H1 (cell line): ENCODE results near the gene SYNPO. TPM values are rescaled to one million over a fixed set of nuclear protein-coding genes. Genes with fewer than 3 reads are reported as not detected.

Source experiments
- CTCF ChIA-PET: fragments of 300-600 bp; sonication (Branson Sonifier 250); formaldehyde crosslinking; loops from one replicate; lab custom pipeline; 2021; ENCODE audit not compliant: partially characterized antibody; lab: Charles Lee
- POLR2A ChIA-PET: fragments of 300-600 bp; sonication (Branson Sonifier 250); formaldehyde crosslinking; loops from one replicate; lab custom pipeline; 2021; ENCODE audit warnings: inconsistent platforms; ENCODE audit not compliant: partially characterized antibody; lab: Charles Lee
- DNase-seq, 2 experiments: peaks; one replicate each; pipeline versions ENCODE4 v3.0.0 to v3.0.0-alpha.2; 2010 to 2022; ENCODE audit warnings: low spot score in 2 of 2, low read depth in 1 of 2, mixed read lengths in 1 of 2
- FAIRE-seq: peaks from 2 replicates; lab custom pipeline; 2011; peaks lifted over from hg19 to GRCh38; lab: Jason Lieb, UNC
- H2AFZ ChIP-seq: 2 replicates; pipeline ENCODE4 v1.8.1; 2012; ENCODE audit warnings: low read length, inconsistent platforms
- H2AK5ac ChIP-seq: 2 replicates; pipeline ENCODE4 v1.6.1; 2013; ENCODE audit warnings: low read depth, low read length
- H2BK120ac ChIP-seq: replicated peaks from 2 replicates; pipeline ENCODE3; 2013; ENCODE audit warnings: low read depth, low read length, inconsistent platforms
- H2BK12ac ChIP-seq: 2 replicates; pipeline ENCODE4 v1.6.1; 2013; ENCODE audit warnings: low read depth, low read length
- H2BK15ac ChIP-seq: 2 replicates; pipeline ENCODE4 v1.6.1; 2013; ENCODE audit warnings: low read length
- H2BK20ac ChIP-seq: 2 replicates; pipeline ENCODE4 v1.6.1; 2013; ENCODE audit warnings: low read length
- H2BK5ac ChIP-seq: 2 replicates; pipeline ENCODE4 v1.6.1; 2013; ENCODE audit warnings: low read depth, low read length
- H3K14ac ChIP-seq: 2 replicates; pipeline ENCODE4 v1.6.1; 2013; ENCODE audit warnings: inconsistent platforms; ENCODE audit not compliant: insufficient read length
- H3K18ac ChIP-seq: 2 replicates; pipeline ENCODE4 v1.6.1; 2013; ENCODE audit warnings: low read length; ENCODE audit errors: extremely low read depth
- H3K23ac ChIP-seq: 2 replicates; pipeline ENCODE4 v1.6.1; 2013; ENCODE audit warnings: inconsistent platforms; ENCODE audit not compliant: insufficient read length
- H3K23me2 ChIP-seq: 2 replicates; pipeline ENCODE4 v1.6.1; 2013; ENCODE audit warnings: low read depth, low read length
- H3K27ac ChIP-seq: 2 replicates; pipeline ENCODE4 v1.6.1; 2011; ENCODE audit warnings: low read depth, low read length, inconsistent platforms
- H3K27me3 ChIP-seq, 4 experiments: replicated peaks in 1 of 4; 1 replicate in 1 of 4; 2 replicates in 3 of 4; pipeline versions ENCODE4 v1.6.1 to v1.8.1; 2011 to 2013; ENCODE audit warnings: low read length in 3 of 4, mild to moderate bottlenecking in 3 of 4, inconsistent platforms in 2 of 4, mixed read lengths in 2 of 4, moderate library complexity in 1 of 4; ENCODE audit not compliant: control insufficient read depth in 3 of 4, insufficient read depth in 3 of 4; ENCODE audit errors: extremely low read depth in 1 of 4
- H3K36me3 ChIP-seq, 4 experiments: 2 replicates each; pipeline versions ENCODE4 v1.6.1 to v1.8.1; 2011 to 2013; ENCODE audit warnings: mild to moderate bottlenecking in 4 of 4, low read length in 3 of 4, moderate library complexity in 2 of 4, control low read depth in 1 of 4, inconsistent platforms in 1 of 4; ENCODE audit not compliant: insufficient read depth in 4 of 4, control insufficient read depth in 2 of 4
- H3K4ac ChIP-seq: replicated peaks from 2 replicates; pipeline ENCODE3; 2013; ENCODE audit warnings: low read length, low read depth, mixed read lengths, inconsistent platforms; ENCODE audit not compliant: insufficient read length
- H3K4me1 ChIP-seq, 4 experiments: replicated peaks in 1 of 4; 1 replicate in 1 of 4; 2 replicates in 3 of 4; pipeline versions ENCODE4 v1.6.1 to v1.8.1; 2011 to 2013; ENCODE audit warnings: low read length in 3 of 4, inconsistent platforms in 2 of 4, mixed read lengths in 1 of 4; ENCODE audit not compliant: insufficient read depth in 4 of 4, control insufficient read depth in 3 of 4
- H3K4me2 ChIP-seq, 2 experiments: 2 replicates each; pipeline versions ENCODE4 v1.6.1 to v1.8.1; 2011 to 2013; ENCODE audit warnings: low read depth in 2 of 2, low read length in 2 of 2, control low read depth in 1 of 2, inconsistent platforms in 1 of 2, mild to moderate bottlenecking in 1 of 2; ENCODE audit not compliant: insufficient read depth in 1 of 2
- H3K4me3 ChIP-seq, 4 experiments: fragments of 200-600, 300-600 bp in 1 of 4; sonication (generic), shearing (Covaris generic), sonication (Bioruptor Twin) in 1 of 4; 2 replicates each; pipeline versions ENCODE4 v1.5.1 to v1.8.1; 2011 to 2016; ENCODE audit warnings: low read length in 4 of 4, low read depth in 3 of 4, control low read depth in 2 of 4, inconsistent platforms in 2 of 4, mild to moderate bottlenecking in 2 of 4, mixed read lengths in 1 of 4, moderate library complexity in 1 of 4; ENCODE audit not compliant: insufficient read depth in 2 of 4; ENCODE audit errors: extremely low read depth in 1 of 4
- H3K56ac ChIP-seq: replicated peaks from 2 replicates; pipeline ENCODE3; 2013; ENCODE audit warnings: low read depth, mild to moderate bottlenecking, mixed read lengths, low read length, inconsistent platforms; ENCODE audit not compliant: insufficient read length
- H3K79me1 ChIP-seq: 2 replicates; pipeline ENCODE4 v1.6.1; 2013; ENCODE audit warnings: low read depth, low read length, control low read depth
- H3K79me2 ChIP-seq, 2 experiments: 2 replicates each; pipeline versions ENCODE4 v1.6.1 to v1.8.1; 2012 to 2013; ENCODE audit warnings: low read length in 2 of 2, mild to moderate bottlenecking in 2 of 2, inconsistent platforms in 1 of 2; ENCODE audit not compliant: insufficient read depth in 2 of 2, control insufficient read depth in 1 of 2
- H3K9ac ChIP-seq, 4 experiments: replicated peaks in 1 of 4; 1 replicate in 1 of 4; 2 replicates in 3 of 4; pipeline versions ENCODE4 v1.6.1 to v1.8.1; 2011 to 2013; ENCODE audit warnings: low read depth in 3 of 4, low read length in 3 of 4, control low read depth in 2 of 4, mild to moderate bottlenecking in 2 of 4, moderate library complexity in 2 of 4, inconsistent platforms in 1 of 4; ENCODE audit errors: extremely low read depth in 1 of 4
- H3K9me3 ChIP-seq, 2 experiments: 2 replicates each; pipeline versions ENCODE4 v1.6.1 to v1.8.1; 2012 to 2013; ENCODE audit warnings: mild to moderate bottlenecking in 2 of 2, moderate library complexity in 2 of 2, control low read depth in 1 of 2, inconsistent platforms in 1 of 2, low read depth in 1 of 2, low read length in 1 of 2, mixed read lengths in 1 of 2; ENCODE audit not compliant: insufficient read depth in 2 of 2
- H4K20me1 ChIP-seq, 2 experiments: replicated peaks in 1 of 2; 2 replicates each; pipeline versions ENCODE3 to v1.8.1; 2011 to 2013; ENCODE audit warnings: inconsistent platforms in 2 of 2, low read length in 2 of 2, mild to moderate bottlenecking in 1 of 2; ENCODE audit not compliant: insufficient read depth in 2 of 2, control insufficient read depth in 1 of 2
- H4K5ac ChIP-seq: 2 replicates; pipeline ENCODE4 v1.6.1; 2013; ENCODE audit warnings: low read length, low read depth, mixed read lengths, inconsistent platforms; ENCODE audit not compliant: insufficient read length
- H4K8ac ChIP-seq: 2 replicates; pipeline ENCODE4 v1.8.0; 2013; ENCODE audit warnings: mild to moderate bottlenecking, moderate library complexity, low read length, inconsistent platforms; ENCODE audit not compliant: insufficient read depth; ENCODE audit errors: extremely low read depth
- H4K91ac ChIP-seq: replicated peaks from 2 replicates; pipeline ENCODE3; 2013; ENCODE audit warnings: low read length, mixed read lengths, inconsistent platforms; ENCODE audit not compliant: insufficient read length
- ASH2L ChIP-seq: fragments of 200-600, 300-600 bp; sonication (generic); IDR thresholded peaks from one replicate; pipeline ENCODE4 v1.7.1; 2017; ENCODE audit warnings: low read length
- KDM1A ChIP-seq: fragments of 200-600, 300-600 bp; sonication (generic); IDR thresholded peaks from 2 replicates; pipeline ENCODE4 v1.7.1; 2016; ENCODE audit warnings: mild to moderate bottlenecking, low read length, borderline replicate concordance
- WGBS, 2 experiments: shearing (Covaris generic) in 1 of 2; methylation state at CpG; one replicate each; pipeline versions ENCODE4 v1.1.6 to v1.1.7; 2013 to 2015; ENCODE audit warnings: low lambda C conversion rate in 2 of 2, mixed read lengths in 2 of 2, inconsistent platforms in 1 of 2, low coverage in 1 of 2, missing lambda C conversion rate in 1 of 2; ENCODE audit not compliant: insufficient replicate concordance in 2 of 2, insufficient coverage in 1 of 2, insufficient read length in 1 of 2; ENCODE audit errors: extremely low coverage in 1 of 2, missing lambda C conversion rate in 1 of 2; 5-methylcytosine and 5-hydroxymethylcytosine counted together
- polyA plus RNA-seq, 7 experiments: library from polyadenylated mRNA; depleted of rRNA in 3 of 7; stranded (reverse) in 5 of 7; unstranded in 2 of 7; fragments of >200 nt in 5 of 7; fragments of 200-250 nt in 2 of 7; gene quantifications; 1 replicate in 5 of 7; 2 replicates in 1 of 7; 4 replicates in 1 of 7; pipeline versions ENCODE4 v1.2.1 to v1.2.3, GENCODE V29; 2011 to 2013; ENCODE audit warnings: missing spikeins in 2 of 7, mixed read lengths in 2 of 7
- total RNA-seq: library from RNA; stranded (reverse); fragmentation: NEBNext Ultra II Directional; extraction: Animal tissue kit (Norgen Biotek cat#: 25700); gene quantifications from 2 replicates; pipeline ENCODE4 v1.2.1, GENCODE V29; 2021

SYNPO gene
- total and polyA plus RNA-seq, 2 of the 8 experiments (the other 6 are each of a cell fraction or from before 2014, with no cell fraction given), result 2.3 TPM

- no peak overlapping the region for H3K4ac ChIP-seq
- H3K27ac ChIP-seq, result no peak overlapping the region
- no peak overlapping the region for H3K9ac ChIP-seq
- H2BK12ac ChIP-seq, result no peak overlapping the region
- H3K27me3 ChIP-seq, result no peaks in the 10 kb centered on the region
- no peaks in the 10 kb centered on the region for H3K36me3 ChIP-seq
- H3K23ac ChIP-seq, result no peak overlapping the region
- H2BK20ac ChIP-seq, result no peak overlapping the region
- H4K91ac ChIP-seq, result no peak overlapping the region
- H3K23me2 ChIP-seq, result no peaks in the 10 kb centered on the region; the same call in 1 of the 2 replicates
- H4K20me1 ChIP-seq, result no peaks in the 10 kb centered on the region
- TF ChIP-seq ASH2L (no peak), KDM1A (peak; percentile 50; the same call in 1 of the 2 replicates)
- H3K9me3 ChIP-seq, result no peaks in the 10 kb centered on the region
- H2AK5ac ChIP-seq, result no peak overlapping the region
- POLR2A ChIA-PET, result interaction anchor here (0.5 to 1.4 kb wide), 4 partner anchors 48 to 174 kb away, joined by 3 to 4 read pairs (median 4); partner anchors contain the start of gene MYOZ3
- no peaks in the 10 kb centered on the region for H3K79me1 ChIP-seq
- H3K79me2 ChIP-seq, result no peaks in the 10 kb centered on the region
- no peak overlapping the region for H2BK5ac ChIP-seq
- H3K18ac ChIP-seq, result no peak overlapping the region
- H2BK120ac ChIP-seq, result no peak overlapping the region
- no peak overlapping the region for H2AFZ ChIP-seq
- FAIRE-seq (no peak), DNase-seq (no peak)
- no peak overlapping the region for H4K8ac ChIP-seq
- H3K14ac ChIP-seq, result no peak overlapping the region
- H3K4me3 ChIP-seq, result no peak overlapping the region
- no peak overlapping the region for H3K4me2 ChIP-seq
- WGBS, 2 experiments, result 90% methylated on average over 4 of the region's 4 CpGs; no CpG with 5 or more reads in 1 of the 2 experiments
- H2BK15ac ChIP-seq, result no peak overlapping the region
- H4K5ac ChIP-seq, result no peak overlapping the region
- CTCF ChIA-PET, result interaction anchor here (0.9 to 8.6 kb wide), 17 partner anchors 9 to 154 kb away, joined by 3 to 72 read pairs (median 6); partner anchors contain the start of gene SYNPO
- H3K56ac ChIP-seq, result no peak overlapping the region
- peaks cover 0 to 11% (median 6%) of the 10 kb centered on the region in 4 experiments; a peak in 3 of 7 replicates for H3K4me1 ChIP-seq
Observed at GRCh38 chr5:150612905-150613670, 27.4 kb upstream of the SYNPO start.
